RPMI8226 (cell line): ENCODE measurements around the gene OOSP4B.
"Not testable (repeated sequence)": the region's sequence is repeated elsewhere in the genome, so short reads cannot be mapped to it uniquely, and the experiment has no call there.

ENCODE experiments used
- DNase-seq: peaks from one replicate; pipeline ENCODE4 v3.0.0-alpha.2; 2015

Gene OOSP4B

DNA sequence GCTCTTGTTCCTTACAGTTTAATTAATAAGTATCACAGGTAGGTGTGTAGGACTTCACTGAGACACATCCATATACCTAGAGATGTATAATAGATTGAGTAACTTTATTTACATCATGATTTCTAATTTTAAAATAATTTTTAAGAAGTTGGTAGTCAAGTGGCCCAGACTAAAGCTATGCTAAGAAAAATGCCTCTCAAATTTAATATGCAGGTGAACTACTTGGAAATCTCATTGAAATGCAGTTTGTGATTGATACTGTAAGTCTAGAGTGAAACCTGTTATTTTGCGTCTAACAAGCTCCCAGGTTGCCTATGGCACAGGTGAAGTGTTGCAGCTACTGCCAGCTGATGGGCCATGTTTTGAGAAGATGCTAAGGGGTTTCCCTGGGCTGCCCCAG, at the start of gene OOSP4B:
Gene OOSP4B (plus strand): TSS at position 301 of the 400 bp plus-strand sequence.
- no peak for DNase-seq

DNA sequence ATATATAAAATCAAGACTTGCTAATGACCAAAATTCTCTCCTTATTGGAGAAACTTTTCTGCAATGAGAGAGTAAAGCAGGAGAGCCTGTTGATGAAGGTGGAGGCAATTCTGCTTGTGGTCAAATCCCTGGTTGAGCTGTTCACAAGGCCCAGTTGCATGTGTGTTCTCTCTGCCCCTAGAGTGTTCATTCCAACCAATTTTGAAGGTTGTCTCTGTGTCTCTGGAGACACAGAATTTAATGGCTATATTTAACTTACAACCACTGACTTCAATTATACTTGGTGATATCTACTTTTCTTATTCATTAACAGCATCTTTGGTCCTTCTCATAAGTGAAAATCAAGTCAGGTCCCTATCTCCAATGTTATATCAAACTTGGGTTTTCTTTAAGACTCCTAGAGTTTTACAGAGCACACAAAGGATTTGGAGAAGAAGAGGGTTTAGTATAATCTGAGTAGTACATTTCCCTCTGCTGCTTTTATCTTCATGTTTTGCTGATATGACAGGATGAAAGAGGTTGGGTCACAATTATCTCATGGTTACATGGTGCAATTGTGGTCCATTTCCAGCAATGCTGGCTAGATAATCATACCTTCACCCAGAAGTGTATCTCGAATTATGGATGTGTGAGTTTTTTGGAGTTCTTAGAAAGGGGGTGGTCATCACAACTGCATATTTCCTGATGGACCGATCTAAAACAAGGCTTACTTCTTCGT, 49.1 kb upstream of the OOSP4B start:
- no peak for DNase-seq

DNA sequence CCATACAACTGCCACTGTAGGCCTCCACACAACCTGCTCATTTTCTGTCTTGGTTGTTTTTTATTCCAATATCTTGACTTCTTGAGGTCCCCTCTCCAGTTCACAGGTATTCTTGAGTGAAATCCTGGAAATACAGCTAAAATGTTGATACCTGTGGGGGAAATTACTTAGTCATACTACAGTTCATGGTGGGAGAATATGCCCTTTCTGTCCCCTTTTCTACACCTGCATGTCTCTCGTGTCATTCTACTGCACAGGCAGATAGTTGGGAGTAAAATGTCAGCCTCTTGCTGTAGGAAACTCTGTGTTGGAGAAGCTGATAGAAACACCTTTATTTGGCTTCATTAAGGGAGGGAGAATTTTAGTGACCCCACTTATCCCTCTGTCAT, 48.6 kb upstream of the OOSP4B start:
- DNase-seq, result no peak

DNA sequence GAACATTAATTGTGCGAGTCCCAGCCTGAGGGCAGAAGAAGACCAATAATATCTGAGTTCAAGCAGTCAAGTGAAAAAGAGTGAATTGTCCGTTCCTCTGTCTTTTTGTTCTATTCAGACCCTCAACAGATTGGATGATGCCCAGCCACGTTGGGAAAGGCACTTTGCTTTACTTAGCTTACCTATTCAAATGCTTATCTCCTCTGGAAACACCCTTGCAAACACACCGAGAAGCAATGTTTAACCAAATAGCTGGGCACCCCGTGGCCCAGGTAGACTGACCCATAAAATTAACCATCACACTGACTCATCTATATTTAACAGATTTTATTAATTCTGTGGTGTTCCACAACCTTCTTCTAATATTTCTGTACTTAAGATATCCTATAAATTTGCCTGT, 43.9 kb upstream of the OOSP4B start:
- no peak for DNase-seq

DNA sequence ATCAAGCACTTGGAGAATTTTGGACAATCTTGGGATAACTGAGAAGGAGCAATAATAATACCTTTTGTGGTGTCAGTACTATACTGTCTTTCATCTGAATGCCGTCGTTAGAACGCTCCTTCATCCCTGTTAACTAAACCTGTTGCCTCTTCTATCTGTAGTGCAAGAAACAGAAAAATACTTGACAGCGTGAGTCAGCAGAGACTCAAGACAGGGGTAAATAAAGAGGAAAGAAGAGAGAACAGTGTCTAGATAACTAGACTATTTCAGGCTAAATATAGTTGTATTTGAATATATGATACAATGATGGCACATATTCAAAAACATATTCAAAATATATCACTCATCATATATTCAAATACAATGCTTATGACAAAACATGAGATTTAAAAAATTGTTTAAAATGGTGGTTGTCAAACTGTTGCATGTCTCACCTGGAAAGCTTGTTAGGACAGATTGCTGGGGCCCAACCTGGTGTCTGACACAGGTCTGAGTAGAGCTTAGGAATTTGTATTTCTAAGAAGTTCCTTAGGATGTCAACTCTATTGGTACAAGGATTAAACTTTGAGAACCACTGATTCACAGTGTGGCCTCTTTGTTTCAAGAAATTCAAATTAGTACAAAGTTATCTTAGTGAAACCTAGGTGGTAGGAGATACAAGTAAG, 35.7 kb upstream of the OOSP4B start:
- DNase-seq, result no peak

DNA sequence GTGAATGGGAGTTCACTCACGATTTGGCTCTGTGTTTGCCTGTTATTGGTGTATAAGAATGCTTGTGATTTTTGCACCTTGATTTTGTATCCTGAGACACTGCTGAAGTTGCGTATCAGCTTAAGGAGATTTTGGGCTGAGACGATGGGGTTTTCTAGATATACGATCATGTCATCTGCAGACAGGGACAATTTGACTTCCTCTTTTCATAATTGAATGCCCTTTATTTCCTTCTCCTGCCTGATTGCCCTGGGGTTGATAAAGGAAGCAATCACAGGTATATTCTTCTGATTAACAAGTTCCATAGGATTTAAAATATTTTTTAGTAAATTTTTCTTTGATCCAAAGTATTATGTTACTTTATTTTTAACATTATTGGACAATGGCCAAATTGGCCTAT, 34.9 kb upstream of the OOSP4B start:
- not testable (repeated sequence) for DNase-seq

DNA sequence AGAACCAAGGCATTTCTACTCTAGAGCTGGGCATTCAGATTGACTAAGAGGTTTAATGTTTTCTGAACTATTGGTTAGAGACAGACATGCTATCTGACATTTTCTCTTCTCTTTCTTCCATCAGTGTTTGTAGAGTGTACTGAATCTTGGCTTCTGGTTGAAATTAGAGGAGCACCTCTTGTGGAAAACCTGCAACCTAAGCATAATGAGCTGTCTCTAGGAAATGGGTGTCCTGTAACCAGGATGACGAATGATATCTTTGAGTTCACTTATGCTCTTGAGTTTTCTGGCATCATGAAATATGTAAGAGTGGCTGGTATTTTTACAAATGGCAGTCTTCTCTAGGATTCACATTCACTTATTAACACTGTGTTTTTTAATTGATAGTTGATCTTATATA, 33.8 kb upstream of the OOSP4B start:
- DNase-seq, result no peak

DNA sequence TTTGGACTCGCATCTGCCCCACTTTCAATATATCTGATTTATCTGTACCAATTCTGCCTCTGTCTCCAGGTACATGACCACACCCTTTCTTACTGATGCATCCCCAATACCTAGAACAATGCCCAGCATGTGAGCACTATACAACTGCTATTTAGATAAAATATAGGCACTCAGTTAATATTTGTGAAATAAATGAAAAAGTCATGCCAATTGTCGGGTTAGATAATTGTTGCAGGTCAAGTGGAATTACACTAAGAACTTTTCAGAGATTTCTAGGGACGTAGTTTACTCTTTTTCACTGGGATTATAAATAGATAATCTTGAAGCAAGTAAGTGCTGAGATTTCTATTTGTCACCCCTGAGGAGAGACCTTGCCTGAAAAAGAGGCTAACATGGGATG, 32.6 kb upstream of the OOSP4B start:
- DNase-seq, result no peak

DNA sequence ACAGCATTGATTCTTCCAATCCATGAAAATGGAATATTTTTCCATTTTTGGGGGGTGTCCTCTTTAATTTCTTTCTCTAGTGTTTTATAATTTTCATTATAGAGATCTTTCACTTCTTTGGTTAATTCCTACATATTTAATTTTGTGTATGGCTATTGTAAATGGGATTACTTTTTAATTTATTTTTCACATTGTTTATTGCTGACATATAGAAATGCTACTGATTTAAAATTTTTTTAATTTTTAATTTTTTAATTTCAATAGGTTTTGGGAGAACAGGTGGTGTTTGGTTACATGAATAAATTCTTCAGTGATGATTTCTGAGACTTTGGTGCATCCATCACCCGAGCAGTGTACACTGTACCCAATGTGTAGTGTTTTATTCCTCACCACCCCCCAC, 26.6 kb upstream of the OOSP4B start:
- DNase-seq, result no peak

DNA sequence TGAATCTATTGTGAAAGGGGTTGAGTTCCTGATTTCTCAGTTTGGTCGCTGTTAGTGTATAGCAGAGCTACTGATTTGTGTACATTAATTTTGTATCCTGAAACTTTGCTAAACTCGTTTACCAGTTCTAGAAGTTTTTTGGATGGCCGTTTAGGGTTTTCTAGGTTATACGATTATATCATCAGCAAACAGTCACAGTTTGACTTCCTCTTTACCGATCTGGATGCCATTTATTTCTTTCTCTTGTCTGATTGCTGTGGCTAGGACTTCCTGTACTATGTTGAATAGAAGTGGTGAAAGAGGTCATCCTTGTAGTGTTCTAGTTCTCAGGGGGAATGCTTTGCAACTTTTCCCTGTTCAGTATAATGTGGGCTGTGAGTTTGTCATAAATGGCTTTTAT, 24.6 kb upstream of the OOSP4B start:
- DNase-seq, result no peak

DNA sequence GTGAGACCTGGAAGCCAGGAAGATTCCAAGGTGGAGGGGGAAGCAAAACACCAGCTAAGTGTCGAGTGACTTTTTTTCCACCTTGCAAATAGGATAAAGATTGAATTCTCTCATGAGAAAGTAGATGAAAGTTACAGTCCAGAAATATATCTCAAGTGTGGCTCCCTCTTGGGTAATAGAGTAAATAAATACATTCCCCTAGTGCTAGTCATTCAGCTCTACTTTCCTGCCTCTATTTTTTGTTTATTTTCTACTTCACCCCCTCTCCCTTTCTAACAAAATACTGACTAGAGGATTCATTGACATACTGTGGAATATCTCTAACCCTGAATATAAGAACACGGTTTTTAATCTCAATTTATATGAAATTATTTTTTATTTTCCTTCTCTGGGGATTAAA, 19.2 kb upstream of the OOSP4B start:
- no peak for DNase-seq

DNA sequence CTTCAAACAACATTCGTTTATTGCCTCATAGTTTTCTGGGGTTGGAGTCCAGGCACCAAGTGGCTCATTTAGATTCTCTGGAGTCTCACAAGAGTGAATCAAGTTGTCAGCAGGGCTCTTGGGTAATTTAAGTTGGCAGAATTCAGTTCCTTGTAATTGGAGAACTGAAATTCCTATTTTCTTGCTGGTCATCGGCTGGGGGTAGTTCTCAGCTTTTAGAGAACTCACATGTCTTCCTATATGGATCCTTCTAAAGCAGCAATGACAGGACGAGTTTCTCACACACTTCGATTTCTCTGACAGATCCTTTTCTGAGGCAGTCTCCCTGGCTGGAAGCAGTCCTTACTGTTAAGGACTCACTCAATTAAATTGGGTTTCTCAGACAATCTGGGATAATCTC, 17.3 kb upstream of the OOSP4B start:
- no peak for DNase-seq

DNA sequence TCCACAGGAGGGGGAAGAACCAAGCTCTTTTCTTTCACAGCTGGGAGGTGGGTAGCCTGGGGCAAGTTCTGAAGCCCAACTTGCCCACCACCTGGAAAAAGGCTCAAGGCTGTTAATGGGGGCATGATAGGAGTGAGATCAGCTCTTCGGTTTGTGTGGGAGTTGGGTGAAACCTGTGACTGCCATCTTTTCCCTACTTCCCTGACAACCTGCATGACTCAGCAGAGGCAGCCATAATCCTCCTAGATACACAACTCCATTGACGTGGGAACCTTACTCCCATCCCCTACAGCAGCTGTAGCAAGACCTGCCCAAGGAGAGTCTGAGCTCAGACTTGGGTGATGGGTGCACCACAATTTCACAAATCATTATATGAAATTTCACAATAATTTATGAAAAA, 13.3 kb upstream of the OOSP4B start:
- no peak for DNase-seq

DNA sequence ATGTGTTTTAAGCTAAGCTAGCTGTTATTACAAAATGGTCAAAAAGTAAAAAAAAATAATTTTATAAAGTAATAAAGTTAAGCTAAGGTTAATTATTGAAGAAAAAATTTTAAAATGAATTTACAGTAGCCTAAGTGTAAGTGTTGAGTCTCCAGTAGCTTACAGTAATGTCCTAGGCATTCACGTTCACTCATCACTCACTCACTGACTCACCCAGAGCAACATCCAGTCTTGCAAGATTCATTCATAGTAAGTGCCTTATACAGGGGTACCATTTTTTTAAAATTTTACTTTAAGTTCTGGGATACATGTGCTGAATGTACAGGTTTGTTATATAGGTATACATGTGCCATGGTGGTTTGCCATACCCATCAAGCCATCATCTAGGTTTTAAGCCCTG, 11.6 kb upstream of the OOSP4B start:
- DNase-seq, result no peak

DNA sequence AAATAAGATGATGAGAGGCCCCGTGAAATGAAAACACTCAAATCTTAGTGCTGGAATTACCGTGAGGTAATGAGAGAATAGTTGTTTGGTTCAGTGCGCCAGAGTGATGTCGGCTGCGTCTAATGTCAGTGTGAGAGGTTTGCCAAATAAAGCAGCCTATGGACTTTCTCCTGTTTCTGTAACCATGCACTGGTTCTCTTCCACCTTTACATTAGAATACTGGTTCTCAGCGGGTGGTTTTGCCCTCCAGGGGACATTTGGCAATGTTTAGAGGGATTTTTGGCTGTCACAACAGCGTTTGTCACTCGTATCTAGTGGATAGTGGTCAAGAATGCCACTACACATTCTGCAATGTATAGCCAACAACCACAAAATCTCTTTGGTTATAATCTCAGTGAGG, 1.1 kb downstream of the OOSP4B start:
- no peak for DNase-seq

DNA sequence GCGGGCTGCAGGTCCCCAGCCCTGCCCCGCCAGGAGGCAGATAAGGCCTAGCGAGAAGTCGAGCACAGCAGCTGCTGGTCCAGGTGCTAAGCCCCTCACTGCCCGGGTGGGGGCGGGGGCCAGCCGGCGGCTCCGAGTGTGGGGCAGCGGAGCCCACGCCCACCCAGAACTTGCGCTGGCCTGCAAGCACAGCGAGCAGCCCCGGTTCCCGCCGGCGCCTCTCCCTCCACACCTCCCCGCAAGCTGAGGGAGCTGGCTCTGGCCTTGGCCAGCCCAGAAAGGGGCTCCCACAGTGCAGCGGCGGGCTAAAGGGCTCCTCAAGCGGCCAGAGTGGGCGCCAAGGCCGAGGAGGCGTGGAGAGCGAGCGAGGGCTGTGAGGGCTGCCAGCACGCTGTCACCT, 3.4 kb downstream of the OOSP4B start:
- not testable (repeated sequence) for DNase-seq

DNA sequence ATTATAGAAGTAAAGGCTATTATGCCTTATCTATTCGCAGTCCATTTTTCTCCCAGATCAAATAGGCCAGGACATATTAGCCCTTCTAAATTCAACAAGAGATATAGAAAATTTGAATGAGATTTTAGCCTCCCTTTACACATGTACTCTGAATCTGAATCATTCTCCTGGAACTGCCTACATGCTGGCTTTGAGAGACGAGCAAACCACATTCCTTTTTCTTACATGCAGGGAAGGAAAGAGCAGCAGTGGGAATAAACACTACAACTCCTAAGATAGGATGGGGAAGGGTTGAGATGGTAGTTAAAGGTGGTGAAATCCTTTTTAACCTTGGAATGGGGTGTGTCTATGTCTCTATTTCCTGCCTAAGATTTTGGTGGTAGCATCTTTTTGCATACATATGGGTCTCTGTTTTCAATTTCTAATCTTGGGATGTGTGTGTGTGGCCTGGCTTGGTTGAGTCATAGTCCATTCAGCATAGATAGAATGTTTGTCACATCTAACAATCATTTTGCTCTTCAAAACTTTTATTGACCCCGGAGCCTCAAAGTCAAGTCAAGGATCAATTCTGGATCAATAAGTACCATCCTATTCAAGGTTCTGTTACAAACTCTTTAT, 12.1 kb downstream of the OOSP4B start:
- no peak for DNase-seq

DNA sequence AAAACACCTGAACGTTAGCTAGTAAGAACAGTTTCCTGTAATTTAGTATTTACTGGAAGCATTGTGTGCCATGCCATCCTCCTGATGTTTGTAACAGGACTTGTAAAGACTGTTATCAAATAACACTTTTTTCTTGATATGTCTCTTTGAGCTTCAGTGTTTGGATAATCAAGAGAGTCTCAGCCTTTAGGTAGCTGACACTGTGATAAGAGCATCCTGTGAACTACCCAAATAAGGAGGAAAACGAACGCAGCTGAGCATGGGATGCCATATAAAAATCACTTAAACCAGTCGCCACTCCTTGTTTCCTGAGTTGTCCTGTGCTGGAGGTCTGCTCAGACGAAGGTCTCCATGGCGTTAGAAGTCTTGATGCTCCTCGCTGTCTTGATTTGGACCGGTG, 23.1 kb downstream of the OOSP4B start, which contains the start of gene OOSP2:
Gene OOSP2 (plus strand): TSS at position 301 of the 400 bp plus-strand sequence. CDS start 51 bp downstream, at position 352.
- DNase-seq, result no peak

DNA sequence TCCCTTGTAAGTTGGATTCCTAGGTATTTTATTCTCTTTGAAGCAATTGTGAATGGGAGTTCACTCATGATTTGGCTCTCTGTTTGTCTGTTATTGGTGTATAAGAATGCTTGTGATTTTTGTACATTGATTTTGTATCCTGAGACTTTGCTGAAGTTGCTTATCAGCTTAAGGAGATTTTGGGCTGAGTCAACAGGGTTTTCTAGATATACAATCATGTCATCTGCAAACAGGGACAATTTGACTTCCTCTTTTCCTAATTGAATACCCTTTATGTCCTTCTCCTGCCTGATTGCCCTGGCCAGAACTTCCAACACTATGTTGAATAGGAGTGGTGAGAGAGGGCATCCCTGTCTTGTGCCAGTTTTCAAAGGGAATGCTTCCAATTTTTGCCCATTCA, 33.4 kb downstream of the OOSP4B start:
- DNase-seq, result not testable (repeated sequence)

DNA sequence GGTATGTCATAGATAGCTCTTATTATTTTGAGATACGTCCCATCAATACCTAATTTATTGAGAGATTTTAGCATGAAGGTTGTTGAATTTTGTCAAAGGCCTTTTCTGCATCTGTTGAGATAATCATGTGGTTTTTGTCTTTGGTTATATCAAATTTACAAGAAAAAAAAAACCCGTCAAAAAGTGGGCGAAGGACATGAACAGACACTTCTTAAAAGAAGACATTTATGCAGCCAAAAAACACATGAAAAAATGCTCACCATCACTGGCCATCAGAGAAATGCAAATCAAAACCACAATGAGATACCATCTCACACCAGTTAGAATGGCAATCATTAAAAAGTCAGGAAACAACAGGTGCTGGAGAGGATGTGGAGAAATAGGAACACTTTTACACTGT, 33.9 kb downstream of the OOSP4B start:
- DNase-seq, result not testable (repeated sequence)

DNA sequence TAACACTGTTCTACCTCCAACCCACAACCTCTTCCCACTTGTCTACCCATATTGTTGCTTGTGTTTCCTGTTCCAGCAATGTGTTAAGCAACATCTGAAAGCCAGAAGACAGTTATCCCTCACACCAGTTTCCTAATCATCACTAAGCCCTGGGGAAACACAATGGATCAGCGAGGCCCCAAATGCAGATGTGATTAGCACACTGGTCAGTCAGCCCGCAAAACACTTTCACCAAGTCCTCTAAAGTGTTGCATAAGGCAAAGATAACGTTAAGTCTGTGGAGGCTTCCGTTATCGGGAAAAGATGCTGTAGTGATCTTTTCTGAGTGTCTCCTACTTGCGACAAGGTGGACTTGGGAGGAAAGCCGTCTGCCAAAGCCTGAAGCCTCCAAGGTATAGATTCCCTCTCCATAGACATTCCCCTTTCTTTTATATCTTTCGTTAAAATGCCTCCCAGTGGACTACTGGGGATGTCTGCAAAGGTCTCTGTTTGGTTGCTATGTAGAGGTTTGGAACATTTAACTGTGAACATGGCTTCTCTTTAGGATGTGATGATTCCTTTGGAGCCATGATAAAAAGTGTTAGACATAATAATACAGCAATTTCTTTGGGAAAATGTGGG, 39.5 kb downstream of the OOSP4B start, which contains the start of gene MS4A3:
Gene MS4A3 (plus strand): TSS at position 317 of the 621 bp plus-strand sequence. CDS start 4,496 bp downstream, outside the sequence.
- no peak for DNase-seq

DNA sequence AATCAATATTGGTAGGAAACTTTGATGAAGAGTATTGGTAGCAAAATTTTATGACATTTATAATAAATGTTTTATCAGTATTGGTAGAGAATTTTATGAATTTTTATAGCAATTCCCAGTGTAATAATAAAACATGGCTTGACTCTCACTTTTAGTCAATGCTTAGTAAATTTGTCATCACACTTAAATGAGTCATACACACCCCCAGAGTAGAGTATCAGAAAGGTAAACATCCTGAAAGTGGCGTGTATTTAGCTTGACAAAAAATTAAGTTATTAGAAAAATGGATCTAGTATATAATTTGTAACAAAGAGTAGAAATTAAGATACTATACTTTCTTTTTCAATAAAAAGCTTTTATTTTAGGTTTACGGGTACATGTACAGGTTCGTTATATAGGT, 42.1 kb downstream of the OOSP4B start:
- no peak for DNase-seq

DNA sequence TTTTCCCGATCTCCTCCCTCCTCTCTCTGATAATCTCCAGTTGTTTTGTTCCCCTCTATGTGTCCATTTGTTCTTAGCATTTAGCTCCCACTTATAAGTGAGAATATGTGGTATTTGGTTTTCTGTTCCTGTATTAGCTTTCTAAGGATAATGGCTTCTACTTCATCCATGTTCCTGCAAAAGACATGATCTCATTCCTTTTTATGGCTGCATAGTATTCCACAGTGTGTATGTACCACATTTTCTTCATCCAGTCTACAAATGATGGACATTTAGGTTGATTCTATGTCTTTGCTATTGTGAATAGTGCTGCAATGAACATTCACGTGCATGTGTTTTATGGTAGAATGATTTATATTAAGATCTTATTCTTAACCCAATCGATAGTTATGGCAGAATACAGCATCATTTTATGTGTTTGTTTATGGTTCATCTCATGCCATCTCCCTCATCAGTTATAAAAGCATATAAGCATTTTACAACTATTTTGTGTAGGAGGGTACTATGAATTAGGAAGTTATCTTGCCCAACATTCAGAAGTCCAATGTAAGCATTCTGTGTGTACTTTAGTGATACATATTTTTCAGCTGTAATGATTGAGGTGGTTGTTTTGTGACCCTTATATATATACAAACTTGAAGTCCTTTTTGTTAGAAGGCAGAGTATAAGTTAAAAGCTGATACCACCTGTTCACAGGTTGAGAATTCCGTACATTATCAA, 42.7 kb downstream of the OOSP4B start:
- DNase-seq, result no peak
